ENCODE measurements around the gene TMEM165. TPM values are rescaled to one million over a fixed set of nuclear protein-coding genes. Genes with fewer than 3 reads are reported as not detected.

The TMEM165 gene
- total RNA-seq, 1 donor from 2014 or later: 98.7 TPM

DNA sequence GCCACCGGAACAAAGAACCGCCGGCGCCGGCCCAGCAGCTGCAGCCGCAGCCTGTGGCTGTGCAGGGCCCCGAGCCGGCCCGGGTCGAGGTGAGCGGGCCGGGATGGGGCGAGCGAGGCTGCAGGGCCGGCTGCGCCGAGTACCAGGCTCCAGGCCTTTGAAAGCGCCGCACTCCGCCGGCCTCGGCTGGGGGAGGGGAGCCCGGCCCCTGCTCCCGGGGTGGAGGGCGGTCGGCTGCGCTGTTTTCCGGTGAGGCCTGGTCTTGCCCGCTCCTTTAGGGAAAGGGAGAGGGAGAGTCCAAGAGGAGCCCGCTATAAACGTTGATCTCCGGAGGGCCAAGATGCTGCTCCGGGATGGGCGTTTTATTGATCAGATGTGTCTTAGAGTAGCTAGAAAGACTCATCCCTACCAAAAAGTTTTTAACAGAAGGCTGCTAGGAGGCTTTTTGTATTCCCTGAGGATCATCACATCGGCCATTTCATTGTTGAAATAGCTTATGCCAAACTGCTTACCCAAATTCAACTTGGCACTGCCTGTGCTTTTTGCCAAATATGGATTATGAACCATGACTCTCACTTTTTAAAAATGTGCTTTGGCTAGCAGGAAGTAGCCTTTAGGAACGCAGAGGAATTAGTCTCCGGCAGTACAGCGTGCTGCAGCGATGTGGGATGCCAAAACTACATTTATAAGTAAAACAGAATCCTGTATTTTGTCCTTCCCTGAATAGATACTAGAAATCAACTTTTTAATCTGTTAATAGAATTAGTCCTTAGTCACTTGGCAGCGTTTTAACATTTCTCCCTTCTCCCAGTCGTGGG is 760 bp downstream of the TMEM165 start:
- peak overlapping the region; percentile 92 for H3K27ac Mint-ChIP-seq
- peak; percentile 23 to 70 for DNase-seq (ENCODE audit: low spot score in 2 of 2, unreplicated experiment in 2 of 2)
- H3K36me3 Mint-ChIP-seq: peaks cover 4% of the 10 kb centered on the region
- H3K9me3 Mint-ChIP-seq: no peaks in the 10 kb centered on the region
- peak overlapping the region; percentile 86 for H3K4me3 Mint-ChIP-seq
- TF ChIP-seq, protein P1, sequence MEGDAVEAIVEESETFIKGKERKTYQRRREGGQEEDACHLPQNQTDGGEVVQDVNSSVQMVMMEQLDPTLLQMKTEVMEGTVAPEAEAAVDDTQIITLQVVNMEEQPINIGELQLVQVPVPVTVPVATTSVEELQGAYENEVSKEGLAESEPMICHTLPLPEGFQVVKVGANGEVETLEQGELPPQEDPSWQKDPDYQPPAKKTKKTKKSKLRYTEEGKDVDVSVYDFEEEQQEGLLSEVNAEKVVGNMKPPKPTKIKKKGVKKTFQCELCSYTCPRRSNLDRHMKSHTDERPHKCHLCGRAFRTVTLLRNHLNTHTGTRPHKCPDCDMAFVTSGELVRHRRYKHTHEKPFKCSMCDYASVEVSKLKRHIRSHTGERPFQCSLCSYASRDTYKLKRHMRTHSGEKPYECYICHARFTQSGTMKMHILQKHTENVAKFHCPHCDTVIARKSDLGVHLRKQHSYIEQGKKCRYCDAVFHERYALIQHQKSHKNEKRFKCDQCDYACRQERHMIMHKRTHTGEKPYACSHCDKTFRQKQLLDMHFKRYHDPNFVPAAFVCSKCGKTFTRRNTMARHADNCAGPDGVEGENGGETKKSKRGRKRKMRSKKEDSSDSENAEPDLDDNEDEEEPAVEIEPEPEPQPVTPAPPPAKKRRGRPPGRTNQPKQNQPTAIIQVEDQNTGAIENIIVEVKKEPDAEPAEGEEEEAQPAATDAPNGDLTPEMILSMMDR (IDR thresholded peaks at IDR 0.05; ENCODE audit: unreplicated experiment): no peak
- H3K27me3 Mint-ChIP-seq (ENCODE audit: low read depth): peaks cover 2% of the 10 kb centered on the region
- peaks cover 33% of the 10 kb centered on the region for H3K4me1 Mint-ChIP-seq

DNA sequence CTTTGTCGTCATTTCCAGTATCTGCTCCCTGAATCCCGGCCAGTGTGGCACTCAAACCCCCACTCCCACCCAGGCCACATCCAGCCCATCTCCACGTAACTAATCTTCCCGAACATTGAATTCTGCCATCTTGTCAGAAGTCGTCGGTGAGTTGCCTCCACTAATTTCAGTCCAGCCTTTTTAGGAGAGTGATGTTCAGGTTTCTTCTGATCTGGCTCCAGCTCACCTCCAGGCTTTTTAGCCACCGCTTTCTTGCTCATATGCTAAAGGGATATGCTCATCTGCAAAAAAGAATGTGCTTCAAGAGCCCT is 1.3 kb downstream of the TMEM165 start:
- H3K36me3 Mint-ChIP-seq: peaks cover 4% of the 10 kb centered on the region
- DNase-seq (ENCODE audit: low spot score in 2 of 2, unreplicated experiment in 2 of 2): no peak
- peak overlapping the region; percentile 79 for H3K4me3 Mint-ChIP-seq
- H3K27me3 Mint-ChIP-seq (ENCODE audit: low read depth): peaks cover 2% of the 10 kb centered on the region
- H3K4me1 Mint-ChIP-seq: peaks cover 33% of the 10 kb centered on the region
- peak overlapping the region; percentile 92 for H3K27ac Mint-ChIP-seq
- no peaks in the 10 kb centered on the region for H3K9me3 Mint-ChIP-seq
- TF ChIP-seq, protein P1 (IDR thresholded peaks at IDR 0.05; ENCODE audit: unreplicated experiment): no peak

DNA sequence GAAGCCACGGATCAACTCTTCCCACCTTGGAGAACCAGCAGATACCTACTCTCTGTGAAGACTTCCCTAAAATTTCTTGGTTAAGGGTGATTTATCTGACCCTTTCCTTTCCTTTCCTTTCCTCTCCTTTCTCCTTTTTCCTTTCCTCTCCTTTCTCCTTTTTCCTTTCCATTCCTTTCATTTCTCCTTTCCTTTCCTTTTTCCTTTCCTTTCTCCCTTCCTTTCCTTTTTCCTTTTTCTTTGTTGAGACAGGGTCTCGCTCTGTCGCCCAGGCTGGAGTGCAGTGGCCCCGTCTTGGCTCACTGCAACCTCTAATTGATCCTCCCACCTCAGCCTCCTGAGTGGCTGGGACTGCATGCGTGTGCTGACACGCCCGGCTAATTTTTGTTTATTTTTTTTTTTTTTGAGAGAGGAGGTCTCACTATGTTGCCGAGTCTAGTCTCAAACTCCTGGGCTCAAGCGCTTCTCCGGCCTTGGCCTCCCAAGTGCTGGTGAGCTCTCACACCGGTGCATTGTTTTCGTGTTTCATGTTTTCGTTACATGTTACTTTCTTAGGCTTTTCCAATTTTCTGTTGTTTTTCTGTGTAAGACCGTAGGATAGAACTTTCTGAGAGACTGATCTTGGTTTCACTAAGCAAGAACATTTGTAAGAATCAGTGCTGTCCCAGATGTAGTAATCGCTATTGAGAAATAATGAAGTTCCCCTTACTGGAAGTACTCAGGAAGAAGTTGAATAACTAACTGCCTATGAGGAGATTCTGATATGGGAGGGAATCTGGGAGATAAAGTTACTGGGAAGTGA is 2.0 kb downstream of the TMEM165 start:
- peaks cover 4% of the 10 kb centered on the region for H3K36me3 Mint-ChIP-seq
- no peak for DNase-seq (ENCODE audit: low spot score in 2 of 2, unreplicated experiment in 2 of 2)
- peaks cover 33% of the 10 kb centered on the region for H3K4me1 Mint-ChIP-seq
- TF ChIP-seq, protein P1 (IDR thresholded peaks at IDR 0.05; ENCODE audit: unreplicated experiment): no peak
- H3K9me3 Mint-ChIP-seq: no peaks in the 10 kb centered on the region
- H3K4me3 Mint-ChIP-seq: peak overlapping the region; percentile 79
- H3K27ac Mint-ChIP-seq: peak overlapping the region; percentile 92
- H3K27me3 Mint-ChIP-seq (ENCODE audit: low read depth): peaks cover 2% of the 10 kb centered on the region

DNA sequence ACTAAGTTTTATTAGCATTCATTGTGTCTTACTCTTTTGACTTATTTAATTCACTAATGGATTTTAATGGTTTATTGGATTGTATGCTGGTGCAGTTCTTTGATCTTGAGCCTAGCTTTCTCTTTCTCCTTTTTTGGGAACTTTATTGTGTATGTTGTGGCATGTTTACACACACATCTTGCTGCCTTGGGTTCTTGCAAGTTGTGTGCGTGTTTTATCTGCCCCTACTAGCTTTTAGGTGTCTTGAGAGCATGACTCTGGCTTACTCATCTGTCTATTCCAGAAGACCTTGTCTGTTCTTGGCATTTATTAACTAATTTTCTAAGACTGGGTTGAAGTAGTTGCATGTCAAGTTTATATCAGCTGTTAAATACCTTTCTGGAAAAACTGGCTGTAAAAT is 2.7 kb downstream of the TMEM165 start:
- no peak for DNase-seq (ENCODE audit: low spot score in 2 of 2, unreplicated experiment in 2 of 2)
- Mint-ChIP-seq H3K27me3 (ENCODE audit: low read depth) (peaks cover under 1% of the 10 kb centered on the region), H3K9me3 (no peaks in the 10 kb centered on the region), H3K27ac (peak overlapping the region; percentile 92), H3K4me1 (peaks cover 33% of the 10 kb centered on the region), H3K4me3 (peak overlapping the region; percentile 79), H3K36me3 (peaks cover 6% of the 10 kb centered on the region)
- TF ChIP-seq, protein P1 (IDR thresholded peaks at IDR 0.05; ENCODE audit: unreplicated experiment): no peak

DNA sequence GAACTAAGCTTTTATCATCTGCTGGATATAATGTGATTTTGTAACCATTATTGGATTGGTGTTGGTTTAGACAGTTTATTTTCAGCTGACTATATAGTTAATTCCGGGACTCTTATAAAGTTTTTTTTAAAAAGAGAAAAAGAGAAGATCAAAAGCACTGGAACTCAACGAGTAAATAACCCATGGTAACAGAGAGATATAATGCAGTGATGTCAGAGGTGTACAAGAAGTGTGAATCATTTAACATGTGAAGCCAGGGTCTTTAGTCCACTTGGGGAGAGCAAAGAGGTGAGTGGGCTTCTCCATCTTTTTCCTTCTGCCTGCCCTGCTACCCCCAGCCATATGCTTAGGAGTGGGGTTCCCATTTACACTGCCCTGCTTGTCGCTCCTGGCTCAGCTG is 3.2 kb downstream of the TMEM165 start:
- TF ChIP-seq, protein P1 (IDR thresholded peaks at IDR 0.05; ENCODE audit: unreplicated experiment): no peak
- Mint-ChIP-seq H3K36me3 (peaks cover 9% of the 10 kb centered on the region), H3K4me1 (peaks cover 33% of the 10 kb centered on the region), H3K9me3 (no peaks in the 10 kb centered on the region), H3K4me3 (peak overlapping the region; percentile 79), H3K27ac (peak overlapping the region; percentile 74), H3K27me3 (ENCODE audit: low read depth) (no peaks in the 10 kb centered on the region)
- no peak for DNase-seq (ENCODE audit: low spot score in 2 of 2, unreplicated experiment in 2 of 2)
